HG02642 (cell line): ENCODE data around the gene EFCAB8.
"Not testable (repeated sequence)": the region's sequence is repeated elsewhere in the genome, so short reads cannot be mapped to it uniquely, and the experiment has no call there.

Experiments
- ATAC-seq: cut with Tn5 transposase; IDR thresholded peaks from one replicate; pipeline ENCODE4 v1.9.1; 2021; ENCODE audit warnings: mild to moderate bottlenecking; ENCODE audit not compliant: unreplicated experiment, poor library complexity

Gene EFCAB8

GRCh38 chr20:32885952-32886351 is 27.2 kb downstream of the EFCAB8 start:
- ATAC-seq = no peak

DNA sequence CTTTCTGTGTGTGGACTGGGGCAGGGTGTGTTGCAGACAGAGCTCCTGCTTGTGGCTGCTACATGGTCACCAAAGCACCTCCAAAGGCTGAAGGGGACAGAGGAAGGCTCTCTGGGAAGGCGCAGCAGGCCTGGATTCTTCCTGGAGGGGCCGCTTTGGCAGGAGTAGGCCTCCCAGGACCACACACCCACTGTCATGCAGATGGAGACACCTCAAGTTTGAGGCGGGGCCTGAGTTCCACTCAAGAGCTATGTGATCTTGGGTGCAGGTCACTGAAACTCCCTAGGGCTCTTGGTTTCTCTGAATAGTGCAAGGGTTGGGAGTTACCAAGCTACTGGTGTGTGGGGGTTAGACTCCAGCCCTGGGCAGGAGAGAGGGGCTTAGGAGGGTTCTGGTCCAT is 27.9 kb downstream of the EFCAB8 start:
- ATAC-seq = no peak

DNA sequence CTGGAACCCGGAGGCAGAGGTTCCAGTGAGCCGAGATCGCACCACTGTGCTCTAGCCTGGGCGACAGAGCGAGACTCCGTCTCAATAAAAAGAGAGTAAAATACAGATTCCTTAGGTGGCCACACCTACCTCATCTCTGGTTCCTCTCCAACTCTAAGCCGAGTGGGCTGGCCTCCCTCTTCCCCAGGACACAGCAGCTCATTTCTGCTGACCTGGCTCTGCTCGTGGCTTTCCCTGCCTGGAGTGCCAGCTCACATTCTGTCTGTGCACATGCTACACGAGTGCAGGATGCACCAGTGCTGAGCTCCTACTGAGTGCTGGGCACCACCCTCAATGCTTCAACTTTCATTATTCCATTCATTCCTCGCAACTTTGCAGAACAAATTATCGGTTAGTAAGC is 28.8 kb downstream of the EFCAB8 start:
- no peak for ATAC-seq

DNA sequence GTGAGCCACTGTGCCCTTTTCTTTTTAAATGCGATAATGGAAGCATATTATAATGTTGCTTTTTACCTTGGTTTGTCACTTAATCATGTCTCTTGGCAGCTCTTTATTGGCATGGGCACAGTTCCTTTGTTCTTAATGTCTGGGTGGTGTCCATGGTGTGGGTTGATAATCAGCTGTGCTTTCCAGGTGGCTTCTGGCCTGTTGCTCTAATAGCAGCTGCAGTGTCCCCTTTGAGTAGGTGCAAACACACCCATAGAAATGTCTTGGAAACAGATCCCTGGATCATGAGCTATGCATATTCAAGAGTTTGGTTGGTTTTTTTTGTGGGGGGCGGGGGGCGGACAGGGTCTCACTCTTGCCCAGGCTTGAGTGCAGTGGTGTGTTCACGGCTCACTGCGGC is 29.9 kb downstream of the EFCAB8 start:
- ATAC-seq = no peak

GRCh38 chr20:32889281-32889680 is 30.6 kb downstream of the EFCAB8 start:
- ATAC-seq = no peak

DNA sequence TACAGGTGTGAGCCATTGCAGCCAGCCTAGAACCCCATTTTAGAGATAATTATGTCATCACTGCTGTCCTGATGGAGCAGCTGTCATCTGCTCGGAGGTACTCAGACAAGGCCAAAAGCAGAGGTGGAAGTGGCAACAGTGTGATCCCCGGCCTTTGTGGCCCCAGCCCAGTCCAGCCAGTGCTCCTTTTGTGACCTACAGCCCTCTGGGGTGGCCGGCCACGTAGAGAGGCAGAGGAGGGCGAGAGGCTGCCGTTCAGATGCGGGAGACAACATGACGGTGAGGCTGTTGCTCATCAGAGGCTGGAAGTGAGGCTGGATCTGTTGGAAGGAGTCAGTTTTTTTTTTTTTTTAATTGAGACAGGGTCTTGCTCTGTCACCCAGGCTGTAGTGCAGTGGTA is 32.8 kb downstream of the EFCAB8 start:
- ATAC-seq = no peak

- ATAC-seq = no peak
These were observed 33.4 kb downstream of the EFCAB8 start for GRCh38 chr20:32891926-32892660.

DNA sequence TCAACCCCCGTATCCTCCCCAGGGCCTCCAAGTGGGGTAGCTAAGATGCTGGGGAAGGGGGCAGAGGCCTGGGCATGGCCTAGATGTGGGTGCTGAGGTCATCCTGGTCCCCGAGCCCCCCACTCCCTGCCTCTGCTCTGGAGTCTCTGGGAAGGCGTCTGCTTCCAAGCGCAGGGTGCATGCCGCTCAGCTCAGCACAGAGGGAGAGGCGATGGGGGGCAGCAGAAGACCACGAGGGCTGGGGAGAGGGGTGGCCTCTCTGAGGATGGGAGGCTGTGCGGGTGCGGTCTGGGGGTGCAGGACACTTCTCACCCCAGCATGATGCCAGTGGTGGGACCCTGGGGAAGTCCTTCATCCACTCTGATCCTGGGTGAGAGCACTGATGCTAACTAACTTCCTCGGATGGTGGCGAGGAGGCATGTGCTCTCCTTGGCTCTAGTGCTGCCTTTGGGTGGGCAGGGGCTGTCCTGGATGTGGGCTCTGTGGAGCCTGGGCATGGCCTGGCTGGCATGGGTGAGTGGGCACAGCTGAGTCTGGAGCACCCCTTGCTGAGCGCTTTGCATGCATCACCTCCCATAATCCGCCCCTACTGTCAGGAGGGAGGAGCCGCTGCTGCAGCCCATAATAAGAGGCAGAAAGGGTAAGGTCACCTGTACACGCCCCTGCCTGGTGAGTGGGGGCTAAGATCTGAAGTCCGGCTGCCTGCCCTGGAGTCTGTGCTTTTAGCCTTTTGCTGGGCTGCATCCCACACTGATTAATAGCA is 34.7 kb downstream of the EFCAB8 start:
- ATAC-seq = no peak

DNA sequence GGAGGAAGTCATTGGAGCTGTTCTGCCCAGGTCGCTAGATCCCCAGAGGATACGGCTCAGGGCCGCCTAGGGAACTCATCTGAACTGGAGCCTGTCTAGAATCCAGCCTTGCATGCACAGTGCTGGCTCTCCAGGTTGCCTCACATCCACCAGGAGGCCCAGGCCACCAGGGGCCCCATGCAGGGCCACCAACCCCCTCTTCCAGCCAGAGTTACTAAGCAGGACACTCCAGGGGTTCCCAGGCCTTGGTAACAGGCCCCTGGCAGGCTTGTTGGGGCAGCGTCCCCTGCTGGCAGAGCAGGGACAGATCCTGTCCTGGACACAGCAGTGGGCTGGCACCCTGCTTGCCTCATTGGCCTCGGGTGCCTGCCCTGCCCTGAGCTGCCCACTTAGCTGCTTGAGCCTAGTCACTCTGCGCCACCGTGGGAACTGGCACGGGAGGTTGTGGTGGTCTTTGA is 35.3 kb downstream of the EFCAB8 start:
- no peak for ATAC-seq

GRCh38 chr20:32894711-32895355 is 36.1 kb downstream of the EFCAB8 start:
- no peak for ATAC-seq

DNA sequence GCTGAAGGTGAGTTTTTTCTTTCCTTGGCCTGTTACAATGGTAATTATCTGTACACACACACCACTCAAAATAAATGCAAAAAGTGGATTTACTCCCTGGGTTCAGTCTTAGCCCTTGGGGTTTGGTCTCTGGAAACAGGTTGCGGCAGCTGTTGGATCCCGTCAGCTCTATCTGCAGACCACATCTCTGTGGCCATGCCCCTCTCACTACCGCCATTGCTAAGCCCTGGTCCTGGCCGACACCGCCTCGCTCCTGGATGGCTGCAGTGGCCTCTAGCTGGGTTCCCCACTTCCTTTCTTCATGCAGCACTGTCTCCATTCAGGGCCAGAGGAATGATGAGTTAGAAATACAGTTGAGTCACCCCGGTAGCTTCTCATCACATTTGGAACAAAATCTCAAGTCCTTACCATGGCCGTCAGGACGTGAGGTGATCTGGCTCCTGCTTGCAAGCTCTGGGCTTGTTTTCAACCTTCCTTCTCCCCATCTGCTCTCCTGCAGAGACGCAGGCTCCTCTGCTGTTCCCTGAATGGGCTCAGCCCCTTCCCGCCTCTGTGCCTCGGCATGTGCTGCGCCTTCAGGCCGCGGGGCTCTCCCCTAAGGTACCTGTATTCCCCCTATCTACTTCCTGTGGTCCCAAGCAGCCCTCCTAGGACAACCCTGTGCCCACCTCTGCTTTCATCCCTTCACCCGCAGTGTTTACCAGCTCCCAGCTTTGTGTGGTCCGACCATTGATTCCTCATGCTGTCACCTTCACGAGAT is 38.0 kb downstream of the EFCAB8 start:
- ATAC-seq = no peak

- ATAC-seq = no peak
These were observed 40.0 kb downstream of the EFCAB8 start for GRCh38 chr20:32898729-32899128.

GRCh38 chr20:32902456-32903420 is 44.0 kb downstream of the EFCAB8 start:
- no peak for ATAC-seq

DNA sequence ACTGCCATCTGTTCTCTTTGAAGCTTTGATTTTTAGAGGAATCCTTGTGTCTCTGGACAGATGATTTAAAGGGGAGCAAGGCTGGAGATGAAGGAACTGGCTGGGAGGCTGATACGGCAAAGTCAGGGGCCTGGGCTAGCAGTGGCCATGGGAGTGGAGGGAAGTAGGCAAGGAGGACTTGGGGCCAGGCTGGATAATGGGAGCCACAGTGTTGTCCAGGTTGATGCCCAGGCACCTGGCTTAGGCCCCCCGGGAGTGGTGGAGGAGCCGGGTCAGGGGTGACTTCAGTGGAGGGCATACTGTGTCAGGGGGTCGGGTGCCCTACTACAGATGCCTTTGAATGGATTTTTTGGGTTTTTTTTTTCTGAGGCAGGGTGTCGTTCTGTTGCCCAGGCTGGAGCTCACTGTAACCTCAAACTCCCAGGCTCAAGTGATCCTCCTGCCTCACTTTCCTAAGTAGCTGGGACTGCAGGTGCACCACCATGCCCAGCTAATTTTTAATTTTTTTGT is 45.0 kb downstream of the EFCAB8 start:
- ATAC-seq = no peak

DNA sequence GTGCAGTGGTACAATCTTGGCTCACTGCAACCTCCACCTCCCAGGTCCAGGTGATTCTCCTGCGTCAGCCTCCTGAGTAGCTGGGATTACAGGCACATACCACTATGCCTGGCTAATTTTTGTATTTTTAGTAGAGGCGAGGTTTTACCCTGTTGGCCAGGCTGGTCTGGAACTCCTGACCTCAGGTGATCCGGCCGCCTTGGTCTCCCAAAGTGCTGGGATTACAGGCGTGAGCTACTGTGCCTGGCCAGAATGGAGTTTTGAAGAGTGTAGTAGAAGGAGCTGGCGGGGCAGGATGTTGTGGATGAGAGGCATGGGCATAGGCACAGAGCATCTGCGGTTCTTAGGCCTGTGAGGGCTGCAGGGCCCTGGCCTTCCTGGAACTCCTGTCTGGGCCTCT is 46.0 kb downstream of the EFCAB8 start:
- ATAC-seq = not testable (repeated sequence)

- no peak for ATAC-seq
These were observed 47.5 kb downstream of the EFCAB8 start for GRCh38 chr20:32906200-32906599.

DNA sequence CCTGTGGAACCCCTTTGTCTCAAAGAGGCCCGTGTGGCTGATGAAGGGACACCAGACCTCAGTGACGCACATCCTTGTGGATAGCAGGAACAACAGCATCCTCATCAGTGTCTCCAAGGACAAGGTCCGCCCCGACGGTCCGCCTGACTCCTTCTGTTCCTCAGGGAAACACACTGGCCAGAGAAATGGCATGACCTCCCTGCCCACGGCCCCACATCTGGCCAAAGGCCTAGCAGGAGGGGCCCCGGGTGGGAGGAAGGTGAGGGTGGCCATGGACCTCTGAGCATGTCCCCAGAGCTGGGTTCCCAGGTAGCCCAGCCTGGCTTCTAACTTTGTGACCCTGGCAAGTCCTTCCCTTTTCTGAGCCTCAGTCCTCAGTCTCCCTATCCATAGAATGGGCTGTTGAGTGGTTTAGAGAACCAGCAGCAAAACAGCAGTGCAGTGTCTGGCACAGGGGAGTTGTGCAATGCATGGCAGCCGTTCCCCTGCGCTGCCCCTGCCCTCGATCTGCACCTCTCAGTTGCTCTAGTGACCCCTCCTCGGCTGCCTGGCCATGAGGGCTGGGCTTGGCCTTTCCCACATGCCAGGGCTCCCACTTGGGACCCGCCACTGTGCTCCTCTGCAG is 48.3 kb downstream of the EFCAB8 start:
- no peak for ATAC-seq

DNA sequence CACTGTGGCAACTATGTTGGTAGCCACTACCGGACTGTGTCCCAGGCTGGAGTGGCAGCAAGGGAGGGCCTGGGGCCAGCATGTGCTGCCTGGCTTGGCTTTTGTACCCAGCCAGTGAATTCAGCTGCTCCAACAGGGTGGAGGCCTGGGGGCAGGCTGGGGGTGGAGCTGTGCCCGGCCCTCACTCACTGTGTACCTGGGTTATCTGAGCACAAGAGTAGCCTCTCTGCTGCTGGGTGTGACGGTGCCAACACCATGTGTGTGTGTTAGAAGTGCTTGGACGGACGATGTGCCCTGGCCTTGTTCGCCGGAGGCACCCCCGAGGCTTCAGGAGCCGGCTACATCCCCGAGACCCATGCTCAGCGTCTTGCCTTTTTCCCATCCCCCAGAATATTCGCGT is 49.2 kb downstream of the EFCAB8 start:
- no peak for ATAC-seq
